D721Med (cell line): ENCODE results near the gene SPOCD1.

Experiments used
- DNase-seq: peaks from one replicate; pipeline ENCODE4 v3.0.0; 2011; ENCODE audit warnings: low spot score; ENCODE audit not compliant: insufficient read length
- FAIRE-seq: peaks from 2 replicates; lab custom pipeline; 2011; peaks lifted over from hg19 to GRCh38; lab: Jason Lieb, UNC
- TF ChIP-seq, protein P1 (sequence below): IDR thresholded peaks from 2 replicates; pipeline ENCODE4 v1.5.1; 2012; ENCODE audit warnings: mild to moderate bottlenecking, control low read depth; ENCODE audit not compliant: insufficient read depth; ENCODE audit errors: missing control alignments

Gene SPOCD1

DNA sequence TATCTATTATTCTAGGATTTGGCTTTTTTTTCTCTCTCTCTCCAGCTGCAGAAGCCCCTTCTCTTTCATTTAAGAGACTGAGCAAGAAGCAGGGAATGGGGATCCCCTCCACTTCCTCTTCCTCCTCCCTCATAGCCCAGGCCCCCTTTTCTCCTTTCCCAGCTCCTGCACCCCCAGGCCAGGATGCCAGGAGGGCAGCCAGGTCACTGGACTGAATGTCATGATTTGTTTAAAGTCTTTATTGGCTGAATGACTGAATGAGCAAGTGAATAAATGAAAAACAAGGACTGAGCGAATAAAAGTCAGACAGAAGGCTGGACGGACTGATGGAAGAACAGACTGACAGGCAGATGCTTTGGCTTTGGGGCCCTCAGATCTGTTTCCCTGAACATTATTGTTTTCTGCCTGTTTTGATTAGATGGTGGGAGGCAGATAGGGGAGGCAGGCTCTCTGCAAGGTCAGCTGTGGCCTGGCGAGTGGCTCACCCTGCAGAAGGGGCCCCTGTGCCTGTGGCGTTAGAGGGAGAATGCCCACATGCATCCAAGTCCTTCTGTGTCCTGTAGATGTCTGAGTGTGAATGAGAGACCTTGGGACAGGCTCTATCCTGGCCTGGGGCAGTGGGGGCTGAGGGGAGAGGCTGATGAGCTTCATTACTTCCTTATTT lies 31.3 kb downstream of the SPOCD1 start:
- DNase-seq = no peak
- no peak for FAIRE-seq

DNA sequence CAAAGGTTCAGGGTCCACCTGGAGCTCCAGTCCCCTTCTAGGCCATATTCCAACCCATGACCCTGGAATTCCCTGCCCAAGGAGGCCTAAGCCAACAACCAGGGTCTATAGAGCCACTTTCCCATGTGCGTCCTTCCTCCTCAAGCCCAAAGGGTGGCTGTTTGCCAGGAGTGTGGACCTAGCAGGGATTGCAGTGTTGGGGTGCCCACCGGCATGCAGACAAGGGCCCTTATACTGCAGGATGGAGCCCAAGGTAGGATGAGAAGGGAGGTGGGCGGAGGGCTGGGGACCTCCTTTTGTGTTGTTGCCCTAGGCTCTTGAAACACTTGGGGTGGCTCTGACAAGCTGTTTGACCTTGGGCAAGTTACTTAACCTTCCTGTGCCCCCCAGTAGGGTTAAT lies 32.0 kb downstream of the SPOCD1 start:
- TF ChIP-seq, protein P1, sequence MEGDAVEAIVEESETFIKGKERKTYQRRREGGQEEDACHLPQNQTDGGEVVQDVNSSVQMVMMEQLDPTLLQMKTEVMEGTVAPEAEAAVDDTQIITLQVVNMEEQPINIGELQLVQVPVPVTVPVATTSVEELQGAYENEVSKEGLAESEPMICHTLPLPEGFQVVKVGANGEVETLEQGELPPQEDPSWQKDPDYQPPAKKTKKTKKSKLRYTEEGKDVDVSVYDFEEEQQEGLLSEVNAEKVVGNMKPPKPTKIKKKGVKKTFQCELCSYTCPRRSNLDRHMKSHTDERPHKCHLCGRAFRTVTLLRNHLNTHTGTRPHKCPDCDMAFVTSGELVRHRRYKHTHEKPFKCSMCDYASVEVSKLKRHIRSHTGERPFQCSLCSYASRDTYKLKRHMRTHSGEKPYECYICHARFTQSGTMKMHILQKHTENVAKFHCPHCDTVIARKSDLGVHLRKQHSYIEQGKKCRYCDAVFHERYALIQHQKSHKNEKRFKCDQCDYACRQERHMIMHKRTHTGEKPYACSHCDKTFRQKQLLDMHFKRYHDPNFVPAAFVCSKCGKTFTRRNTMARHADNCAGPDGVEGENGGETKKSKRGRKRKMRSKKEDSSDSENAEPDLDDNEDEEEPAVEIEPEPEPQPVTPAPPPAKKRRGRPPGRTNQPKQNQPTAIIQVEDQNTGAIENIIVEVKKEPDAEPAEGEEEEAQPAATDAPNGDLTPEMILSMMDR = no peak
- FAIRE-seq (no peak), DNase-seq (no peak)

More for the DNA sequence above, 31.3 kb downstream of the SPOCD1 start:
- TF ChIP-seq, protein P1 = no peak

DNA sequence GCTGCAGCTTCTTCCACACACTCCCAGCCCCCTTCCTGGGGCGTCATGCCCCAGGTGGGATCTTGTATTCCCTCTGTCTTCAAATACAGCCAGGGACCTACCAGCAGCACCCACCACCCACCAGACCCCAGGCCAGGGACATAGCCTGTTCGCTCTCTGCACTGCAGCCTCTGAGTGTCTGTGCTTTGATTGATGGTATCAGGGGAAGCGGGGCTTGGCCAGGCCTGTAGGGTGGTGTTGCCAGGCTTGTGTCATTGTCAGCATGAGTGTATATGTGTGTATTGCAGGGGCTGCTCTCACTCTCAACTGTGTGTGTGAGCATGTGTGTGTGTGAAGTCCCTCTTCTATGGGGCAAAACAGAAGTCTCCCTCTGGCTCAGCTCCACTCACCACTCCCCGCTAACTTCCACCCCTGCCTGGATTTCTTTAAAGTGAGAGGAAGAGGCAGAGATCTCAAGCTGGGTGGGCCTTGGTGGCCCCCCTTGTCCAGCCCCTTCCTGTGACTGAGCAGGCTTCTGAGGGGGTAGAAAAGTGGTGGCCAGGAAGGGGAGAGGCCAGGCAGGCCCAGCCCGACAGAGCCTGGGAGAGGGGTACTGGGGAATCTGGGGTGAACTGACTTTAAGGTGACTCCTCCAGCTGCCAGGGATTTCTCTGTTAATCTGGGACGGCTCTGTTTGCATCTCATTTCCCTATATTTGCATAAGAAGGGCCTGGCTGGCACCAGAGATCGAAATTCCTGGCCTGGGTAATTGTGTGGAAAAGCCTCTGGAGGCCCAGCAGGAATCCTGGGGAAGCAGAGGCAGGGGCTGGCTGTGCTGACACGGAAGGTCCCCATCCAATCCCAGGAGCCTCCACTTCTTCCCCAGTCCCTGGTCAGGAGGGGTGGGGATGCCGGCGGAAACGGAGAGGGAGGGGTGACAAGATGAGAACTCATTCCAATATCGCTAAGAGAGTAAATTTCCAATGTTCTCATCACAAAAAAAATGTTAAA lies 33.1 kb downstream of the SPOCD1 start:
- FAIRE-seq (no peak), DNase-seq (no peak)
- TF ChIP-seq, protein P1 = no peak

DNA sequence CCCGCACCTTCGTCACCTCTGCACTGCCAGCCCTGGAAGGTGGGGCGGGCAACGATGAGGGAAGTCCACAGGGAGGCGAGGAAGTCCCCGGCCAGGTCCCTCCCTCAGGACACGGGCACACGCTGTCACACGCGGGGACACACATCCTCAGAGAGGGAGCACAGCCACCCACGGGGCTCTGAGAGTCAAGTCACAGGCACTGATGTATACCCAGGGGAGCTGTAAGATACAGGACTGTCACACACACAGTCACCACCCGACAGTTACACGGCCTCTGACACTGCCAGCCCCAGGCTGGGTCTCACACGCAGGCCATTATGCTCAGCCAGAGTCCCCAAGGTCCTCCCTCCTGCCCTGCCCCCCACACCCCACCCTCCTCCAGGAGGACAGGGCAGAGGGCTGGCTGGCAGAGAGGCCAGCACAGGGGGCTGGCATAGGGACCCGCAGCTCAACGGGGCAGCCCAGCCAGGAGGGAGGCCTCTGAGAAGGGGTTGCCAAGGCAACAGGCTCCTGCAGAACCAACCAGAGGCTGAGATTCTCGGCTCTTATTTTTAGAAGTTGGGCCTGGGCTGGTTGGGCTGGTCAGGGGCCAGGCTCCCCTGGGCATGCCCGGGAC lies 34.0 kb downstream of the SPOCD1 start:
- FAIRE-seq (no peak), DNase-seq (no peak)
- TF ChIP-seq, protein P1 = no peak

DNA sequence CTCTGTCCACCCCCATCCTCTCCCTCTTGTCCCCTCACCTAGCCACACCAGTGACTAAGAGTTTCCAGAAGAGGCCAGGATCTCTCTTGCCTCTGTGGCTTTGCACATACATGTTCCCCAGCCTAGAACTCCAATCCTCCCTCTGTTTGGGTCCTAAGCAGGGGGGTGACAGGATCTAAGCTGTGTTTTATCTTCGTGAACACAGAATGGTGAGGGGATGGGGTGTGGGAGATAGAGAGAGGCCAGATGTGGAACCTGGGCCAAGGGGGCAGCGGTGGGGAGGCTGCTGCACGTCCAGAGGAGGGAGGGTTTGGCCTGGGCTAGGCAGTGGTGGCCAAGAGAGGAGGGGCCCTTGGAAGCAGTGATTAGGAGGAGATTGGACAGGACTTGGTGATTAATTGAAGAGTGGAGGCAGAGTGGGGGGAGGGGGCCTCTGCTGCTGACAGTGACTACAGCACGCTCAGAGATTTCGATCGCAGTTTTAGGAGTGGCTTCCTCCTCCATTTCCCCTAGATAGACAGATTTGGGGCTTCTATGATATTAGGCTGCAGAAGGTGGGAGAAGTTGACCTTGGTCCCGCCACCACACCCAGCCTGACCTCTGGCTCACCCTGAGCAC lies 34.6 kb downstream of the SPOCD1 start:
- FAIRE-seq = no peak
- TF ChIP-seq, protein P1 = no peak
- no peak for DNase-seq

DNA sequence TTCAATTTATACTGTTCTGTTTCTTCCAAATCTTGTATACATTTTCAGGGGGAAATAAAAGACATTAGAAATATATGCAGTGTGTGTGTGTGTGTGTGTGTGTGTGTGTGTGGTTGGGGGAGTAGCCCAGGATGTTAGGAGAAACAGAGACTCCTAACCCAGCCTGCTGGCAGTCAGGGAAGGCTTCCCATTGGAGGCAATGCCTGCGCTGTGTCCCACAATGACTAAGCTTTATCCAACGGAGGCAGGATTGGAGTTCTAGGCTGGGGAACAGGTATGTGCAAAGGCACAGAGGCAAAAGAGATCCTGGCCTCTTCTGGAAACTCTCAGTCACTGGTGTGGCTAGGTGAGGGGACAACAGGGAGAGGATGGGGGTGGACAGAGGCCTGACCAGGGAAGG lies 35.2 kb downstream of the SPOCD1 start:
- no peak for FAIRE-seq
- TF ChIP-seq, protein P1 = no peak
- no peak for DNase-seq
